Medulla oblongata (tissue), 1 donor: ENCODE measurements around the gene HACE1.
"Not testable (repeated sequence)": the region's sequence is repeated elsewhere in the genome, so short reads cannot be mapped to it uniquely, and the experiment has no call there.

ENCODE experiments used
- DNase-seq: peaks from one replicate; pipeline ENCODE4 v3.0.0-alpha.2; 2015; ENCODE audit errors: extremely low spot score

Gene HACE1

GRCh38 chr6:104829183-104829958 lies 30.3 kb downstream of the HACE1 start:
- DNase-seq = no peak

- no peak for DNase-seq
These were observed 31.2 kb downstream of the HACE1 start for GRCh38 chr6:104828478-104828877.

GRCh38 chr6:104820820-104821219 lies 38.9 kb downstream of the HACE1 start:
- DNase-seq = not testable (repeated sequence)

- no peak for DNase-seq
These were observed 43.6 kb downstream of the HACE1 start for GRCh38 chr6:104816125-104816524.

- DNase-seq = no peak
These were observed 45.0 kb downstream of the HACE1 start for GRCh38 chr6:104814743-104815142.

- DNase-seq = no peak
These were observed 46.2 kb downstream of the HACE1 start for GRCh38 chr6:104813552-104813951.

GRCh38 chr6:104809116-104809515 lies 50.6 kb downstream of the HACE1 start:
- DNase-seq = no peak

GRCh38 chr6:104805335-104805734 lies 54.4 kb downstream of the HACE1 start:
- not testable (repeated sequence) for DNase-seq

GRCh38 chr6:104799134-104799657 lies 60.5 kb downstream of the HACE1 start:
- DNase-seq = no peak

GRCh38 chr6:104796031-104796785 lies 63.5 kb downstream of the HACE1 start:
- DNase-seq = no peak

GRCh38 chr6:104795363-104795762 lies 64.4 kb downstream of the HACE1 start:
- no peak for DNase-seq

GRCh38 chr6:104789770-104790190 lies 69.9 kb downstream of the HACE1 start:
- no peak for DNase-seq

GRCh38 chr6:104788400-104788799 lies 71.3 kb downstream of the HACE1 start:
- DNase-seq = no peak

- no peak for DNase-seq
These were observed 72.4 kb downstream of the HACE1 start for GRCh38 chr6:104787305-104787704.

GRCh38 chr6:104784884-104785283 lies 74.8 kb downstream of the HACE1 start:
- no peak for DNase-seq

GRCh38 chr6:104771258-104771832 lies 88.4 kb downstream of the HACE1 start:
- peak; percentile 52 for DNase-seq

GRCh38 chr6:104768906-104769305 lies 90.8 kb downstream of the HACE1 start:
- no peak for DNase-seq

GRCh38 chr6:104766595-104766994 lies 93.1 kb downstream of the HACE1 start:
- DNase-seq = no peak

- no peak for DNase-seq
These were observed 104.8 kb downstream of the HACE1 start for GRCh38 chr6:104754788-104755409.

GRCh38 chr6:104753251-104753650 lies 106.5 kb downstream of the HACE1 start:
- no peak for DNase-seq

- no peak for DNase-seq
These were observed 109.3 kb downstream of the HACE1 start for GRCh38 chr6:104750449-104750848.

- not testable (repeated sequence) for DNase-seq
These were observed 120.6 kb downstream of the HACE1 start for GRCh38 chr6:104739124-104739523.
